22Rv1 (cell line): ENCODE measurements around the gene MAP1LC3B2.

ENCODE experiments used
- CTCF ChIP-seq: fragments of 450-650 bp; IDR thresholded peaks from 2 replicates; pipeline ENCODE4 v1.5.1; 2017; ENCODE audit warnings: mild to moderate bottlenecking
- ZFX ChIP-seq: fragments of 450-650 bp; IDR thresholded peaks from 2 replicates; pipeline ENCODE4 v1.6.1; 2017; ENCODE audit warnings: antibody characterized with exemption, borderline replicate concordance

GRCh38 chr12:116562090-116562489, 2.9 kb downstream of the MAP1LC3B2 start:
- TF ChIP-seq CTCF: no peak
- TF ChIP-seq ZFX: no peak
